Measurements from ENCODE around the gene GALNT2. TPM values are rescaled to one million over a fixed set of nuclear protein-coding genes. Genes with fewer than 3 reads are reported as not detected.

Gene GALNT2
- polyA plus RNA-seq, 1 of the 3 experiments (the other 2 are of a cell fraction) = 118 TPM

DNA sequence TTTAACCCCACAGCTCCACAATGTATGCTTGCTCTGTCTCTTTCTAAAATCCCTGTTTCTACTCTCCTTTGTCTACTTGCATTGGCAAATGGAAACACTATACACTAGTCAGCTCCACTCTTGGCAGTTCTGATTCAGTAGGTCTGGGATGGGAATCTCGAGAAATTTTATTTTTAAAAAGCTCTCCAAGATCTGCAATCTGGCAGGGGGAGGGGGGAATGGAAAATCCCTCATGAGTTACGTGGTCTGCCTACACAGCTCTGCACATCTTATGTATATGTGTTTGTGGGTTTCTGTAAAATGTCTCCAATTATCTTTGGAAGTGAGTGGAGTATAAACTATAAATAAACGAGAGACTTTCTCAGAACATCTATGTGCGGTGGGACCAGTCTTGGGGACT, 9.9 kb upstream of the GALNT2 start:
- H3K79me2 ChIP-seq (ENCODE audit: insufficient read depth) = no peaks in the 10 kb centered on the region
- H2AFZ ChIP-seq (ENCODE audit: low read depth) = no peak overlapping the region
- WGBS (ENCODE audit: low lambda C conversion rate) = 39% methylated on average over 4 of the region's 4 CpGs
- ChIA-PET CTCF (no interaction called here), POLR2A (no interaction called here)
- no peaks in the 10 kb centered on the region for H3K36me3 ChIP-seq (replicated peaks in 1 of 2; ENCODE audit: control insufficient read depth in 1 of 2, insufficient read depth in 2 of 2, low read length in 1 of 2)
- TF ChIP-seq EZH2phosphoT487 (IDR thresholded peaks at IDR 0.05; ENCODE audit: borderline replicate concordance, low read depth) (no peak), EP300 (IDR thresholded peaks at IDR 0.05; ENCODE audit: borderline replicate concordance in 1 of 2, low read depth in 1 of 2, low read length in 1 of 2) (no peak), ELF1 (IDR thresholded peaks at IDR 0.05) (no peak), TEAD4 (IDR thresholded peaks at IDR 0.05; ENCODE audit: borderline replicate concordance, insufficient read depth) (no peak)
- no peak overlapping the region for H3K27ac ChIP-seq (ENCODE audit: low read depth in 2 of 2, low read length in 1 of 2)
- no peak for DNase-seq
- no peak overlapping the region for H3K4me2 ChIP-seq
- H4K20me1 ChIP-seq (ENCODE audit: insufficient read depth) = no peaks in the 10 kb centered on the region
- H3K9me2 ChIP-seq = no peaks in the 10 kb centered on the region
- H3F3A ChIP-seq (replicated peaks; ENCODE audit: insufficient read depth) = no peaks in the 10 kb centered on the region
- H3K4me1 ChIP-seq (ENCODE audit: control insufficient read depth in 1 of 2, insufficient read depth in 2 of 2, low read depth in 1 of 2, low read length in 1 of 2) = no peaks in the 10 kb centered on the region
- no peak overlapping the region for H3K4me3 ChIP-seq (ENCODE audit: low read depth in 2 of 2, low read length in 1 of 2)
- no peak overlapping the region for H3K9ac ChIP-seq
- no peaks in the 10 kb centered on the region for H3K9me3 ChIP-seq
- no peaks in the 10 kb centered on the region; the same call in 1 of the 2 replicates for H3K27me3 ChIP-seq (ENCODE audit: insufficient read depth)

DNA sequence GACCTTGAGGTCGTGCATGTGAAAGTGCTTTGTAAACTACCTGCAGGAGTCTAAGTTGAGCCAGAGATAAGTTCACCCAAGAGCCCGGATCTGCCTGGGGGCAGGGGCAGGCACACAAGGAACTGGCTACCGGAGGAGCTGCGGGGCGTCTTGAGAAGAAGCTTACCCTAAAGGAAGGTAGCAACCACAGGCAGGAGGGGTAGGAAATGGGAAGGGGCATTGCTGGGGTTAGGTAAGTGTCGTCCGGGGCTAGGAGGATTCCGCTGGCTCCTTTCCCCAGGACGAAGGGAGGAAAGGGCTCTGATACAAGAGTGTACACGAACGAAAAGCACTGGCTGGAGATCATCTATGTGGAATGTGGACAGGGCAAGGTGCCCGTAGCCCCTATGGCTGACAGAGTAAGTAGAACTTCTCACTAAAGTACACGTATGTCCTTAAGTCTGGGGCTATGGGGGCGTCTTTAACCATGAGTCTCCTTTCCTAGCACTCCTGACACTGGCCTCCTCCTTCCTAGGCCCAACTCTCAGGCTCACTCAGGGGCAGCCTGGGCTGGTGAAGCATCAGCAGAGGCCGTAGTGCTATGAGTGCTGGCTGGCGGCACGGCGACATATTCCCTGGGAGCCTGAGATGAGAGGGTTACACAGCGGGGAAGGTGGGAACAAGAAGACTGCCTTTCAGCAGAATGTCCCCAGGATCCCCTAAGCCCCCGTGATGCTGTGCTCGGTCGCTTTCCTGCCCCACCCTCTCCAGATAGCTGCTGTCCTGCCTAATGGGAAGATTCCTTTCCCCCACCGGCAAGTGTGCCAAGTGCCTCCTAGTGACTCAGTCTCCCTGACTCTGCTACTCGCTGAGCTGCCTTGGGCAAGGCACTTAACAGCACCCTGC, 9.1 kb upstream of the GALNT2 start:
- Histone ChIP-seq H3K9me2 (no peaks in the 10 kb centered on the region), H2AFZ (ENCODE audit: low read depth) (no peak overlapping the region), H3K4me2 (no peak overlapping the region), H3K27ac (ENCODE audit: low read depth in 2 of 2, low read length in 1 of 2) (no peak overlapping the region), H3K4me1 (ENCODE audit: control insufficient read depth in 1 of 2, insufficient read depth in 2 of 2, low read depth in 1 of 2, low read length in 1 of 2) (no peaks in the 10 kb centered on the region), H3K9me3 (peaks cover 4% of the 10 kb centered on the region; the same call in 1 of the 2 replicates), H4K20me1 (ENCODE audit: insufficient read depth) (no peaks in the 10 kb centered on the region), H3K4me3 (ENCODE audit: low read depth in 2 of 2, low read length in 1 of 2) (no peak overlapping the region), H3K27me3 (ENCODE audit: insufficient read depth) (no peaks in the 10 kb centered on the region; the same call in 1 of the 2 replicates), H3K79me2 (ENCODE audit: insufficient read depth) (no peaks in the 10 kb centered on the region), H3K9ac (no peak overlapping the region), H3F3A (replicated peaks; ENCODE audit: insufficient read depth) (no peaks in the 10 kb centered on the region), H3K36me3 (replicated peaks in 1 of 2; ENCODE audit: control insufficient read depth in 1 of 2, insufficient read depth in 2 of 2, low read length in 1 of 2) (no peaks in the 10 kb centered on the region)
- DNase-seq = no peak
- ChIA-PET CTCF (no interaction called here), POLR2A (no interaction called here)
- 74% methylated on average over 24 of the region's 24 CpGs for WGBS (ENCODE audit: low lambda C conversion rate)
- TF ChIP-seq, protein P1, sequence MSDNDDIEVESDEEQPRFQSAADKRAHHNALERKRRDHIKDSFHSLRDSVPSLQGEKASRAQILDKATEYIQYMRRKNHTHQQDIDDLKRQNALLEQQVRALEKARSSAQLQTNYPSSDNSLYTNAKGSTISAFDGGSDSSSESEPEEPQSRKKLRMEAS (IDR thresholded peaks at IDR 0.05; ENCODE audit: low read depth) = no peak
- no peak for TF ChIP-seq TEAD4 (IDR thresholded peaks at IDR 0.05; ENCODE audit: borderline replicate concordance, insufficient read depth)
- TF ChIP-seq NRF1 (IDR thresholded peaks at IDR 0.05; ENCODE audit: low read depth, low read length) = no peak
- TF ChIP-seq RAD21 (IDR thresholded peaks at IDR 0.05; ENCODE audit: low read length) = no peak
- TF ChIP-seq, protein P2, sequence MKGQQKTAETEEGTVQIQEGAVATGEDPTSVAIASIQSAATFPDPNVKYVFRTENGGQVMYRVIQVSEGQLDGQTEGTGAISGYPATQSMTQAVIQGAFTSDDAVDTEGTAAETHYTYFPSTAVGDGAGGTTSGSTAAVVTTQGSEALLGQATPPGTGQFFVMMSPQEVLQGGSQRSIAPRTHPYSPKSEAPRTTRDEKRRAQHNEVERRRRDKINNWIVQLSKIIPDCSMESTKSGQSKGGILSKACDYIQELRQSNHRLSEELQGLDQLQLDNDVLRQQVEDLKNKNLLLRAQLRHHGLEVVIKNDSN (IDR thresholded peaks at IDR 0.05; ENCODE audit: borderline replicate concordance, low read depth) = no peak

DNA sequence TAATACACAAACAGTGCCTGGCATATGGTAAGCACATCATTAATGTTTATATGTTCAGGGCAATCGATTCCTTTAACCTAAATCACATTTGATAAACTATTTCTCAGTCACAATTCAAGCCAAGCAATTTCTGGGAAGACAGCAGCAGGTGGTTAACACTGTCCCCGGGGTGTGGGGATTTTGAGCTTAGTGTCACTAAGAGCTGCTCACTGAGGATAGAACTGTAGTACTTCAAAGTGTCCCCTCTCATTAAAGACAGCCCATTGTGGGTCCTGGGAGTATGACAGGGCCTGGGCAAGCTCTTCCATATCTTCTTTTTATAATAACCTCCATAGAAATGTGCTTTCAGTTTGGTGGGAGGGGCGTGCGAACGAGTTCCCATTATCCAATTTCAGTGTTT, 8.4 kb upstream of the GALNT2 start:
- 60% methylated on average over 5 of the region's 5 CpGs for WGBS (ENCODE audit: low lambda C conversion rate)
- H3K4me3 ChIP-seq (ENCODE audit: low read depth in 2 of 2, low read length in 1 of 2) = no peak overlapping the region
- DNase-seq = no peak
- no peak overlapping the region for H3K4me2 ChIP-seq
- no peaks in the 10 kb centered on the region; the same call in 1 of the 2 replicates for H3K27me3 ChIP-seq (ENCODE audit: insufficient read depth)
- H3K9ac ChIP-seq = no peak overlapping the region
- POLR2A ChIA-PET = no interaction called here
- no peaks in the 10 kb centered on the region for H3F3A ChIP-seq (replicated peaks; ENCODE audit: insufficient read depth)
- CTCF ChIA-PET = no interaction called here
- H2AFZ ChIP-seq (ENCODE audit: low read depth) = no peak overlapping the region
- H3K4me1 ChIP-seq (ENCODE audit: control insufficient read depth in 1 of 2, insufficient read depth in 2 of 2, low read depth in 1 of 2, low read length in 1 of 2) = no peaks in the 10 kb centered on the region
- no peaks in the 10 kb centered on the region for H3K9me2 ChIP-seq
- no peaks in the 10 kb centered on the region for H4K20me1 ChIP-seq (ENCODE audit: insufficient read depth)
- no peak overlapping the region for H3K27ac ChIP-seq (ENCODE audit: low read depth in 2 of 2, low read length in 1 of 2)
- no peaks in the 10 kb centered on the region for H3K79me2 ChIP-seq (ENCODE audit: insufficient read depth)
- H3K36me3 ChIP-seq (replicated peaks in 1 of 2; ENCODE audit: control insufficient read depth in 1 of 2, insufficient read depth in 2 of 2, low read length in 1 of 2) = no peaks in the 10 kb centered on the region
- peaks cover 4% of the 10 kb centered on the region; the same call in 1 of the 2 replicates for H3K9me3 ChIP-seq
- TF ChIP-seq GABPA (IDR thresholded peaks at IDR 0.05; ENCODE audit: low read depth) = no peak
- TF ChIP-seq, protein P3, sequence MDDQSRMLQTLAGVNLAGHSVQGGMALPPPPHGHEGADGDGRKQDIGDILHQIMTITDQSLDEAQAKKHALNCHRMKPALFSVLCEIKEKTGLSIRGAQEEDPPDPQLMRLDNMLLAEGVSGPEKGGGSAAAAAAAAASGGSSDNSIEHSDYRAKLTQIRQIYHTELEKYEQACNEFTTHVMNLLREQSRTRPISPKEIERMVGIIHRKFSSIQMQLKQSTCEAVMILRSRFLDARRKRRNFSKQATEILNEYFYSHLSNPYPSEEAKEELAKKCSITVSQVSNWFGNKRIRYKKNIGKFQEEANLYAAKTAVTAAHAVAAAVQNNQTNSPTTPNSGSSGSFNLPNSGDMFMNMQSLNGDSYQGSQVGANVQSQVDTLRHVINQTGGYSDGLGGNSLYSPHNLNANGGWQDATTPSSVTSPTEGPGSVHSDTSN (IDR thresholded peaks at IDR 0.05) = no peak
- no peak for TF ChIP-seq FOXJ3 (CRISPR knock-in tag; IDR thresholded peaks at IDR 0.05)
- no peak for TF ChIP-seq SMC3 (IDR thresholded peaks at IDR 0.05; ENCODE audit: low read depth, low read length)
- no peak for TF ChIP-seq SIN3A (IDR thresholded peaks at IDR 0.05; ENCODE audit: borderline replicate concordance, low read depth, low read length)
- TF ChIP-seq RCOR1 (IDR thresholded peaks at IDR 0.05; ENCODE audit: low read length) = no peak
- TF ChIP-seq YY1 (IDR thresholded peaks at IDR 0.05; ENCODE audit: low read depth) = no peak
- TF ChIP-seq RAD21 (IDR thresholded peaks at IDR 0.05; ENCODE audit: low read length) = no peak
- no peak for TF ChIP-seq JUND (IDR thresholded peaks at IDR 0.05)
- TF ChIP-seq, protein P4, sequence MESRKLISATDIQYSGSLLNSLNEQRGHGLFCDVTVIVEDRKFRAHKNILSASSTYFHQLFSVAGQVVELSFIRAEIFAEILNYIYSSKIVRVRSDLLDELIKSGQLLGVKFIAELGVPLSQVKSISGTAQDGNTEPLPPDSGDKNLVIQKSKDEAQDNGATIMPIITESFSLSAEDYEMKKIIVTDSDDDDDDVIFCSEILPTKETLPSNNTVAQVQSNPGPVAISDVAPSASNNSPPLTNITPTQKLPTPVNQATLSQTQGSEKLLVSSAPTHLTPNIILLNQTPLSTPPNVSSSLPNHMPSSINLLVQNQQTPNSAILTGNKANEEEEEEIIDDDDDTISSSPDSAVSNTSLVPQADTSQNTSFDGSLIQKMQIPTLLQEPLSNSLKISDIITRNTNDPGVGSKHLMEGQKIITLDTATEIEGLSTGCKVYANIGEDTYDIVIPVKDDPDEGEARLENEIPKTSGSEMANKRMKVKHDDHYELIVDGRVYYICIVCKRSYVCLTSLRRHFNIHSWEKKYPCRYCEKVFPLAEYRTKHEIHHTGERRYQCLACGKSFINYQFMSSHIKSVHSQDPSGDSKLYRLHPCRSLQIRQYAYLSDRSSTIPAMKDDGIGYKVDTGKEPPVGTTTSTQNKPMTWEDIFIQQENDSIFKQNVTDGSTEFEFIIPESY (IDR thresholded peaks at IDR 0.05; ENCODE audit: borderline replicate concordance, low read depth) = no peak
